Keratinocyte (primary cell): ENCODE data around the gene FHOD3.

Experiments used
- CTCF ChIP-seq, 3 experiments: IDR thresholded peaks in 1 of 3; conservative IDR thresholded peaks in 1 of 3; optimal IDR thresholded peaks in 1 of 3; 2 replicates in 2 of 3; 3 replicates in 1 of 3; pipeline versions ENCODE3 to v1.5.1; 2011; ENCODE audit warnings: low read length in 3 of 3, mild to moderate bottlenecking in 3 of 3, moderate library complexity in 2 of 3, control low read depth in 1 of 3, inconsistent platforms in 1 of 3; ENCODE audit not compliant: insufficient read depth in 2 of 3; ENCODE audit errors: extremely low read depth in 1 of 3
- EZH2 ChIP-seq: IDR thresholded peaks from one replicate; pipeline ENCODE4 v1.6.1; 2012; ENCODE audit warnings: inconsistent platforms, mild to moderate bottlenecking, low read length, moderate library complexity

GRCh38 chr18:36735130-36735529 is 437.6 kb downstream of the FHOD3 start:
- TF ChIP-seq CTCF (optimal IDR thresholded peaks at IDR 0.05 in 1 of 3, IDR thresholded peaks at IDR 0.05 in 1 of 3, conservative IDR thresholded peaks at IDR 0.05 in 1 of 3; ENCODE audit: extremely low read depth in 1 of 3, insufficient read depth in 2 of 3, low read length in 3 of 3) (no peak), EZH2 (no peak)
